Measurements from ENCODE around the gene TCEANC2. TPM values are rescaled to one million over a fixed set of nuclear protein-coding genes. Genes with fewer than 3 reads are reported as not detected.

TCEANC2 gene
- total and polyA plus RNA-seq, 2 donors (not counting 3 experiments of a cell fraction or from before 2014, with no cell fraction given), result 3.2 to 6.1 TPM

DNA sequence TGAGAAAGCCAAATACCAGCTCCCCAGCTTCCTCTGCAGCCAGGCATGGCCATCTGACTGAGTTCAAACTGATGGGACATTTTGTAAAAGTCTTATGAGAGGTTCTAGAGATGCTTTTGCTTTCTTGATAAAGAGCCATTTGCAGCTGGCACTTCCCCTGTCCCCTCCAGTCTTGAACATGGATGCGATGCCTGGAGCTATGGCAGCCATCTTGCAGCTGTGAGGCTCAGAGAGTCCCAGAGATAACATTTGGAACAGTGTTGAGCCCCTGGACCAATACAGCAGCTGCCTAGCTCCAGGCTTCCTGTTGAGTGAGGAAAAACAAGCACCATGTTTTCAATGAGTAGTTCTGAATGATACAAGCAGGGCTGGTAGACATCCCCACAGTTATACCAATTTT lies 85.6 kb downstream of the TCEANC2 start:
- Histone ChIP-seq H3K27ac (ENCODE audit: insufficient read depth, low read depth, low read length) (no peak overlapping the region), H2AFZ (ENCODE audit: low read depth, low read length) (no peak overlapping the region), H3K79me2 (ENCODE audit: control insufficient read depth, insufficient read depth, low read length) (no peaks in the 10 kb centered on the region), H3K9ac (replicated peaks; ENCODE audit: extremely low read depth, insufficient read depth, low read length) (no peak overlapping the region), H4K20me1 (replicated peaks; ENCODE audit: control insufficient read depth, extremely low read depth, insufficient read depth, low read length) (no peaks in the 10 kb centered on the region), H3K9me3 (replicated peaks; ENCODE audit: control insufficient read depth, insufficient read depth, low read length) (no peaks in the 10 kb centered on the region), H3K4me2 (ENCODE audit: insufficient read depth, low read length) (no peak overlapping the region), H3K4me1 (ENCODE audit: control insufficient read depth, extremely low read depth, insufficient read depth, low read length) (peaks cover 10% of the 10 kb centered on the region), H3K36me3 (ENCODE audit: control insufficient read depth in 2 of 2, extremely low read depth in 1 of 2, insufficient read depth in 2 of 2, low read length in 2 of 2) (no peaks in the 10 kb centered on the region), H3K9me1 (replicated peaks; ENCODE audit: control insufficient read depth, extremely low read depth, insufficient read depth, low read length) (no peaks in the 10 kb centered on the region), H3K27me3 (ENCODE audit: control insufficient read depth in 2 of 2, insufficient read depth in 2 of 2, low read length in 2 of 2) (peaks cover 0 to under 1% of the 10 kb centered on the region in 2 experiments), H3K4me3 (replicated peaks in 1 of 3; ENCODE audit: insufficient read depth in 1 of 3, low read depth in 1 of 3, low read length in 3 of 3) (no peak overlapping the region)
- intact Hi-C loops (cut with micrococcal nuclease) (no loop called here), dilution Hi-C loops (cut with MboI; ENCODE audit: extremely low pct_ligation_motif_present, low sequenced_read_pairs) (no loop called here)
- no TSS peak for BruUV-seq (replicated peaks)
- ChIA-PET POLR2A (no interaction called here), CTCF (interaction anchor here (0.9 to 1.9 kb wide), 3 partner anchors 11 to 18 kb away, joined by 3 to 8 read pairs (median 3); no protein-coding TSS in a partner anchor)
- FAIRE-seq (no peak), DNase-seq (ENCODE audit: low read depth, low spot score) (no peak)
- TF ChIP-seq, protein P1, sequence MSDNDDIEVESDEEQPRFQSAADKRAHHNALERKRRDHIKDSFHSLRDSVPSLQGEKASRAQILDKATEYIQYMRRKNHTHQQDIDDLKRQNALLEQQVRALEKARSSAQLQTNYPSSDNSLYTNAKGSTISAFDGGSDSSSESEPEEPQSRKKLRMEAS (IDR thresholded peaks at IDR 0.05; ENCODE audit: insufficient read depth, insufficient read length), result no peak
- TF ChIP-seq GATA2 (IDR thresholded peaks at IDR 0.05; ENCODE audit: insufficient read depth, insufficient read length, low read depth, low read length) (no peak), MYC (IDR thresholded peaks at IDR 0.05; ENCODE audit: low read depth, low read length) (no peak), EZH2 (IDR thresholded peaks at IDR 0.05; ENCODE audit: borderline replicate concordance, low read depth, low read length, severe bottlenecking) (no peak), JUN (IDR thresholded peaks at IDR 0.05; ENCODE audit: borderline replicate concordance, insufficient read depth, insufficient read length, low read depth) (no peak), POLR2A (IDR thresholded peaks at IDR 0.05; ENCODE audit: low read depth, low read length) (no peak), POLR2AphosphoS5 (IDR thresholded peaks at IDR 0.05; ENCODE audit: insufficient read depth, low read depth, low read length) (no peak), FOS (IDR thresholded peaks at IDR 0.05; ENCODE audit: borderline replicate concordance, insufficient read depth, low read length) (no peak)
- TF ChIP-seq, protein P2, sequence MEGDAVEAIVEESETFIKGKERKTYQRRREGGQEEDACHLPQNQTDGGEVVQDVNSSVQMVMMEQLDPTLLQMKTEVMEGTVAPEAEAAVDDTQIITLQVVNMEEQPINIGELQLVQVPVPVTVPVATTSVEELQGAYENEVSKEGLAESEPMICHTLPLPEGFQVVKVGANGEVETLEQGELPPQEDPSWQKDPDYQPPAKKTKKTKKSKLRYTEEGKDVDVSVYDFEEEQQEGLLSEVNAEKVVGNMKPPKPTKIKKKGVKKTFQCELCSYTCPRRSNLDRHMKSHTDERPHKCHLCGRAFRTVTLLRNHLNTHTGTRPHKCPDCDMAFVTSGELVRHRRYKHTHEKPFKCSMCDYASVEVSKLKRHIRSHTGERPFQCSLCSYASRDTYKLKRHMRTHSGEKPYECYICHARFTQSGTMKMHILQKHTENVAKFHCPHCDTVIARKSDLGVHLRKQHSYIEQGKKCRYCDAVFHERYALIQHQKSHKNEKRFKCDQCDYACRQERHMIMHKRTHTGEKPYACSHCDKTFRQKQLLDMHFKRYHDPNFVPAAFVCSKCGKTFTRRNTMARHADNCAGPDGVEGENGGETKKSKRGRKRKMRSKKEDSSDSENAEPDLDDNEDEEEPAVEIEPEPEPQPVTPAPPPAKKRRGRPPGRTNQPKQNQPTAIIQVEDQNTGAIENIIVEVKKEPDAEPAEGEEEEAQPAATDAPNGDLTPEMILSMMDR (IDR thresholded peaks at IDR 0.05; ENCODE audit: extremely low read depth in 1 of 2, insufficient read depth in 1 of 2, low read depth in 1 of 2, low read length in 2 of 2), result no peak
